Measurements from ENCODE around the gene METTL1.

The METTL1 gene

GRCh38 chr12:57781244-57781643 lies 9.3 kb upstream of the METTL1 start:
- TF ChIP-seq CTCF (conservative IDR thresholded peaks at IDR 0.05; ENCODE audit: low read depth, low read length): no peak
- no peak overlapping the region for H3K4me3 ChIP-seq (ENCODE audit: low read depth, low read length)

GRCh38 chr12:57780284-57780897 lies 8.5 kb upstream of the METTL1 start:
- H3K4me3 ChIP-seq (ENCODE audit: low read depth, low read length): no peak overlapping the region
- TF ChIP-seq CTCF (conservative IDR thresholded peaks at IDR 0.05; ENCODE audit: low read depth, low read length): no peak
- DNase-seq (ENCODE audit: low read depth): no peak

More at GRCh38 chr12:57781244-57781643, 9.3 kb upstream of the METTL1 start:
- no peak for DNase-seq (ENCODE audit: low read depth)

GRCh38 chr12:57779736-57780135 lies 7.8 kb upstream of the METTL1 start:
- no peak overlapping the region for H3K4me3 ChIP-seq (ENCODE audit: low read depth, low read length)
- TF ChIP-seq CTCF (conservative IDR thresholded peaks at IDR 0.05; ENCODE audit: low read depth, low read length): no peak
- no peak for DNase-seq (ENCODE audit: low read depth)

- no peak overlapping the region for H3K4me3 ChIP-seq (ENCODE audit: low read depth, low read length)
- no peak for DNase-seq (ENCODE audit: low read depth)
- TF ChIP-seq CTCF (conservative IDR thresholded peaks at IDR 0.05; ENCODE audit: low read depth, low read length): no peak
These were observed 6.0 kb upstream of the METTL1 start for GRCh38 chr12:57777911-57778310.

- no peak for TF ChIP-seq CTCF (conservative IDR thresholded peaks at IDR 0.05; ENCODE audit: low read depth, low read length)
- no peak for DNase-seq (ENCODE audit: low read depth)
- H3K4me3 ChIP-seq (ENCODE audit: low read depth, low read length): no peak overlapping the region
These were observed 5.5 kb upstream of the METTL1 start for GRCh38 chr12:57777367-57777766.

GRCh38 chr12:57776247-57776587 lies 4.3 kb upstream of the METTL1 start:
- TF ChIP-seq CTCF (conservative IDR thresholded peaks at IDR 0.05; ENCODE audit: low read depth, low read length): no peak
- H3K4me3 ChIP-seq (ENCODE audit: low read depth, low read length): no peak overlapping the region

GRCh38 chr12:57775563-57776246 lies 3.8 kb upstream of the METTL1 start:
- DNase-seq (ENCODE audit: low read depth): no peak
- no peak overlapping the region for H3K4me3 ChIP-seq (ENCODE audit: low read depth, low read length)

More at GRCh38 chr12:57776247-57776587, 4.3 kb upstream of the METTL1 start:
- DNase-seq (ENCODE audit: low read depth): no peak

More at GRCh38 chr12:57775563-57776246, 3.8 kb upstream of the METTL1 start:
- TF ChIP-seq CTCF (conservative IDR thresholded peaks at IDR 0.05; ENCODE audit: low read depth, low read length): no peak

Data from choroid plexus epithelial cell (primary cell).